HG02943 (cell line): ENCODE data around the gene SKIDA1.

ENCODE experiments used
- ATAC-seq: cut with Tn5 transposase; IDR thresholded peaks from one replicate; pipeline ENCODE4 v1.9.1; 2021; ENCODE audit warnings: mild to moderate bottlenecking, low read depth, moderate library complexity; ENCODE audit not compliant: unreplicated experiment

SKIDA1 gene

GRCh38 chr10:21517134-21518031 lies 8.1 kb downstream of the SKIDA1 start:
- ATAC-seq: peak; percentile 52

DNA sequence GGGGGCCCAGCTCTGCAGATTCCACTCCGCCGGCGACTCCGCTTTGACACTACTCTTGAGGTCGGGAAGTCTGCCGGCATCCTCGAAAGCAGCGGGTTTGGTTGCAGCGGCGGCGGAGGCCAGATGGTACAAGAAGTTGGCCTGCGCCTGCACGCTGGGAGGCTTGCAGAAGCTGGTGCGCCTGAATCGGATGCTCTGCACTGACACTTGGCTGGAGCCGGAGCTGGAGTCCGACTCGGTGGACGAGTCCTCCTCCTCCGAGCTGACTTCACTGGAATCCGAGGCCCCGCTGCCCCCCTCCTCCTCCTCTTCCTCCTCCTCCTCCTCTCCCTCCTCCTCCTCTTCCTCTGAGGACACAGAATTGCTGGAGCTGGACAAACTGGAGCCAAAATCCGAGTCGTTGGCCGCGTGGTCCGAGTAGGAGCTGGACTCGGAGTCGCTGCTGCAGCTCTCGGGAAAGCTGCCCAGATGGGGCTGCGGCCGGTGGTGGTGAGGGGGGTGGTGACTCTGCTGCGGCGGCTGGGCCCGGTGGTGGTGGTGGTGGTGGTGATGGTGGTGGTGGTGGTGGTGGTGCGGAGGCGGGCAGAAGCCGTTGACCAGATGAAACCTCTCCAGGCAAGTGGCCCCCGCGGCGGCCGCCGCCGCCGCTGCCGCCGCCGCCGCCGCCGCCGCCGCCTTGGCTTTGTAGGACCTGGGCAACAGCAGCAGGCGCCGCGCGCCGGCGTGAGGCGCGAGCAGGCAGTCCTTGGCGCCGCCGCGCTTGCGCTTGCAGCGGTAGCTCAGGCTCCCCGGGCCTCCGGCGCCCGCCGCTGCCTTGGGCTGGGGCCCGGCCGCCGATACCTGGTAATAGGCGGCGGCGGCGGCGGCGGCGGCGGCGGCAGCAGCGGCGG lies 9.0 kb downstream of the SKIDA1 start:
- peak; percentile 54 for ATAC-seq

DNA sequence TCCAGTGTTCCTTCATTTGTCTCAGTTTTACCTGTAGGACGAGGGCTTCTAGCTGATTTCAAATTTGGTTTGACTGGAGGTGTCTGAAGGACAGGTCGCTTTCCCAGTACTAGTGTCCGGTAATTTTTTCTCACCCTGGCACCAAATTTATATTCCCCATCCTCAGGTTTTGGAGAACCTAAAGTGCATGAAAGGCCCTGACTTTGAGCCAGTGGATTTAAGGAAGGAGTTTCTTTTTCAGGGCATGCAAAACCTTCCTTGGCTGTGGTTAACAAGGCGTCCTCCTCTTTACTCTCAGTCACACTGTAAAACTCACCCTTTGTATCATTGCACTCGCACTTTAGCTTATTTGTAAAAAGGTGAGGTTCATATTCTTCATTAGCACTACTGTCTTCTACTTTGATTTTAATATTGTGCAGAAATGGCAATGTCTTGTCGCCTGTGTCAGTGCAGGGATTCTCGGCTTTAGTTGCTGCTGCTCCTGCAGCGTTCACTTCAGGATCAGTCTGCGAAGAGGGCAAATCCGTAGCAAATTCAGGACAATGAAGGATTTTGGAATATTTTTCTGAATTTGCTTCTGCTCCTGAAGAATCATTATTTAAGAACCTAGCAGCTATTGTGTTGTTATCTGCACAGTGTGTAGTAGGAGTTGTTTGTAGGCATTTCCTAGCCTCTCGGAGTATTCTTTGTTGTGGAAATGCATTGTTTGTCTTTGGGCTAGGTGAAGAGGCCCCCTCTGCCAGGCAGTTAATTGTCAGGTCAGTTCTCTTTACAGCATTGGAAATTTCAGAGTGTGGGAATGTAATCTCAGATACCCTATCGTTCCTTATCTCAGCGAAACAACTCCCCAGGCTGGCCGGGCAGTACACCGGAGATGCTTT lies 9.9 kb downstream of the SKIDA1 start:
- ATAC-seq: no peak

DNA sequence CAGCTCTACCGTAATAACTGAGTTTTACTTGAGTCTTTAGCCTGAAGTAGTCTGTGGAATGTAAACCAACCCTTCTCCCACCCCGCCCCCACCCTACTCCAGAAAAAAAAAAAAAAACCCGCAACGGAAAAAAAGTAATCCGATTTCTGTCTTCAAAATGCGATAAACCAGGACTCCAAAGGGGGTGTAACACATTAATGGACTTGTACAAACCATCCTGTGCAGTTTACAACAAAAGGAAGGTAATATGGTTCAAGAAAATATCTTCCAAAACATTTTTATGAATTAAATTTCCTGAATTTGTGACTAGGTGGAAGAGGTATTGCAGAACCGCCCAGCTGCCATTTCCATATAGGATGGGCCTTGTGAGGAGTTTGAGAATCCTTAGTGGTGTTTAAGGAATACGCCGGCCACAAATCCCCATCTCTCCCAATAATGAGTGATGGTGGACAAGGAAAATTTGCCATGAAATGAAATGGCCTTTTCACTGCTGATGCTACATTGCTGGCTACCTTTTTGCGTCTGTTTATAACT lies 10.6 kb downstream of the SKIDA1 start:
- no peak for ATAC-seq

DNA sequence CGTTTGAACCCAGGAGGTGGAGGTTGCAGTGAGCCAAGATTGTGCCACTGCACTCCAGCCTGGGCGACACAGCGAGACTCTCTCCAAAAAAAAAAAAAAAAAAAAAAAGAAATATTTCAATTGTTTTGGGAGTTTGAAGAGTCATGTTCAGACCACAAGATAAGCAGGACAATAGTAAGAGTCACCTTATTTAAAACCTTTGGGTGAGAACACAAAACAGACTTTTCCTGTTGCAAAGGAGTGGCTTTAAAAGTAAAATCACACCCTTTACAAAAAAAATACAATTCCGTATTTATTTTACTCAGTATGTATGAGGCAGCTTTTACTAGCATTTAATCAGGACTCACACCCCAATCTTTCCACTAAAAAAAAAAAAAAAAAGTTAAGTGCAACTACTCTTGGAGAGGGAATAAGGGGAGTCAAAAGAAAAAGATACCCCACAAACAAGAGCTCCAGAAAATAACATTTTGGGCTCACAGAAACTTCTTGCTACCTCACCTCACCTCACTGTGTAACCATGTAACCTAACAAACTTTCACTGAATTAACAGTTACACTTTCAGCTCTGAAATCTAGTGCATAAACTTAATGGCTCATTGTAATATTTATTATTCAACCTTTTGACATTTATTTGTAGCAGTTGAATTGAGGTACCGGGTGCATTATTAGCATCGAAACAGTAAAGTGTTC lies 11.2 kb downstream of the SKIDA1 start:
- no peak for ATAC-seq

- ATAC-seq: no peak
These were observed 12.1 kb downstream of the SKIDA1 start for GRCh38 chr10:21513405-21513788.

DNA sequence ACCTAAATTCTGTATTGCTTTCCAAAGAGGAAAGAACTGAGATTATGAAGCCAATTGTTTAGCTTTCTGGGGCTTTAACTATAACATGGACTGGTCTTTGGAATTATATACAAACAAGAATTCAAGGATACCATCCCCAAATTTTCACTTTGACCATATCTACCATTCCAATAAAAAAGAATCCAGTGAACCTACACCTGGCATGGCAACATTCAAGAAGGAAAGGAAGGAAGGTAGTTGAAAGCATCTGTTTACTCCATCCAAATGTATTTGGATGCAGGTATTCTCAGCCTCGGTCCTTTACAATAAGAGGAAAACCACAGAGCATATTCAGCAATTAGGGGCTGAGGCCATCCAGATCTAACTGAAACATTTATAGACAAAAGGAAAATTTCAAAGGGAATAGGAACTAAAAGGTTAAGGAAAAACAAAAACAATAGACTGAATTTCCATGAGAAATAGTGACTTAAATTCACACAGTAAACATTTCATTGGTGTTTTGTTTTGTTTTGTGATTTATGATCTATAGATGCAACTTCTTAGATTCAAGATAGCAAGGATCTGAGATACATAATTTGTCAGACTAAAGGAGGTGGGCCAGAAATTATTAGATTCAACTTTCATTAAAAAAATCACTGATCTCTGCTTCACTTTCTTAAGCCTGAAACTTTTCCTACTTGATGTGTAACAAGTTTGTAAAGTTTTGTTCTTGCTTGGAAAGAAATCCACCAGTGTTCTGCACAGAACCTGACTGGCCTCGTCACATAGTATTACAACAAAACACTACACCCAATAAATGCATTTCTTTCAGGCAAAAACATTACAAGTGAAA lies 12.7 kb downstream of the SKIDA1 start:
- ATAC-seq: no peak

GRCh38 chr10:21511946-21512572 lies 13.4 kb downstream of the SKIDA1 start:
- no peak for ATAC-seq

- ATAC-seq: no peak
These were observed 14.3 kb downstream of the SKIDA1 start for GRCh38 chr10:21511095-21511570.

- no peak for ATAC-seq
These were observed 15.0 kb downstream of the SKIDA1 start for GRCh38 chr10:21510241-21511094.

DNA sequence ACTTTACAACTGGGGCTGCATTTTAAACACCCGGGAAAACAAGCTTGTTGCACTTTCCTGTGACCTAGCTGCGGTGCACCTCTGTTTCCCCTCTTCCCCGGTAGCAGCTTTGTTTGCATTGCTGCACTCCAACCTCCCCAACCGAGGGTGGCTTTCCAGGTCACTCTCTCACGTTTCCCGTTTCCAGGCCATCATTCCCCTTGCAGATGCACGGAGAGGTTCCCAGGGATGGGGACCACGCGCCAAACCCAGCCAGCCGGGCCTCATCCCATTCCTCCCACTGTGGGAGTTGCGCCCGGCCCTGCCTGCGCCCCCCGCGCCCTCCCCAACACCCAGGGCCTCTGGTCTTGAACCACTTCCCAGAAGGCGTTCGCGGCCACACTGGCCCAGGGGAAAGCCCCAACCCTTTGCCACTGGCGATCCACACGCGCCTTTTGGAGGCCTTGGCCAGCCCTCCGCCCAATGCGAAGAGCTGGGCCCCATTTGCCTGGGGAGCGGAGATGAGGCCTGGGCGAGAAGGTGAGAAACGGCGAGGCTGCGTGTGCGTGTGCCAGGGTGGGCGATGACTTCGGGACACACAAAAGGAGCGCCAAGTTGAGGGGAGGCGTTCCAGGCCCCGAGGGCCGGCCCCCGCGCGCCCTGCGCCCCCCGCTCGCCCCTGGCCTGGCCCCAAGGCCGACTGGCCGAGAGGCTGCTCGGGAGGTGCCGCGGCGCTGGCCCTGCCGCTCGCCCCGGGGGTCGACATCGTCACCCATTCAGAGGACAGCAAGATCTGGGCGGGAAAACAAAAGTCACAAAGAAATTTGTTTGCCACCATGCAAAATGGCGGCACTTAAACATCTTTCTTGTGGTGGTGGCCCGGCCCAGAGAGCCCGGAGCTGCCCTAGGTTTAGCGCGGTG lies 15.9 kb downstream of the SKIDA1 start:
- no peak for ATAC-seq

GRCh38 chr10:21508706-21509331 lies 16.7 kb downstream of the SKIDA1 start:
- ATAC-seq: no peak

DNA sequence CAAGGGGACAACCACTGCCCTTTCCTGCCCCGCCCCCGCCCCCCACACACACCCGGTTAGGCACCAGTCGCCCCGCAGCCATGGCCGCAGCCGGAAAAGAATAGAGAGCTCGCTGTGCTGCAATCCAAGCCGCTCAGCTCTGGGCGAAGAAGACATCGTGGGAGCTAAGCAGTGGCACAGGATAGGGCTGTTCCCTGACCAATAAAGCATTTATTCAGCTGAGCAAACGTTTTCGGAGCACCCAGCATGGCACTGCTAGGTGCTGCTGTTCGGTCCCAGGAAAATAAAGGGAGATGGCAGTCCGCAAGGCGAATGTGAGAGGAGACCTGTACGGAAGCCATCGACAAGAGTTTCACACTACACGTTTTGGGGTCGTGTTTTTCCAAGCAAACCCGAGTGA lies 18.3 kb downstream of the SKIDA1 start:
- ATAC-seq: no peak

GRCh38 chr10:21506351-21506750 lies 19.1 kb downstream of the SKIDA1 start:
- ATAC-seq: no peak

DNA sequence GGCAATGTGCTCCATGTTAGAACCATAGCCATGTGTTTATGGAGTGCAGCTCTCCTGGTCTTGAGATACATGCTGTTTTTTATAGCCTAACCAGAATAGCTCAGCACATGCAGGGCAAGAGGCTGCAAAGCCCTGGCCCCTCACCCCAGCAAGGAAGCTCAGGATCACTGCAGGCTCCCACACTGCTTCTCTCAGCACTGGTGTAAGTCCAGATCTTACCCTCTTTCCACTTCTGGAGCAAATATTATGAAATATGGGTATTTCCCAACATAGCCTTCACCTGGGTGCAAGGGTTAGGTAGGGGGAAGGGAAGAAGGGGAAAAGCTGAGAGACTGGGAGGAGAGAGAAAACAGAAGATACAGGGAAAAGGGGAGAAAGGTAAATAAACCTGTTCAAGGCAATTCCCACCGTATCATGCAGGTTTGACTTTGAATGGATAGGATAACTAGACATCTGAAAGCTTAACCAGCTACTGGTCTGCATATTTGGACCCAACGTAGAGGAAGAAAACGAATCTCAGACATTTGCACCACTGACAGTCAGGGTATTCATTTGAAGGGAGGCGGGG lies 19.7 kb downstream of the SKIDA1 start:
- no peak for ATAC-seq

DNA sequence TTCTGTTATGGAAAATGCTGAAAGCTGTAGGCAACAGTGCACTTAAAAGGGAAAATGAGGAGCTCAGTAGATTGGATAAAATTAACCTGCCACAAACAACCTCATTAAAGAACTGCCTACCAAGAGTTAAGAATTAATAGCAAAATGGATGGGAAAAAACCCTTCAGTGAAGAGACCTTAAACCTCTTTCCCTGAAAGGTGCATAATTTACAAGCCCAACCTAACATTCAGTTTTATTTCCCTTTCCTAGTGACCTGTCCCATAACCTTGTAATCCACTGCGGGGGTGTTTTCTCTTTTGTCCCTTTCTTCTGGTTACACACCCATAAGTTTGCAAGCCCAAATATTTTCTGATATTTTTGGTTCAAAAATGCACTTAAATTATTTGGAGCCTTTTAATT lies 21.9 kb downstream of the SKIDA1 start:
- ATAC-seq: no peak
